ENCODE data around the gene HSD17B14.

HSD17B14 gene

DNA sequence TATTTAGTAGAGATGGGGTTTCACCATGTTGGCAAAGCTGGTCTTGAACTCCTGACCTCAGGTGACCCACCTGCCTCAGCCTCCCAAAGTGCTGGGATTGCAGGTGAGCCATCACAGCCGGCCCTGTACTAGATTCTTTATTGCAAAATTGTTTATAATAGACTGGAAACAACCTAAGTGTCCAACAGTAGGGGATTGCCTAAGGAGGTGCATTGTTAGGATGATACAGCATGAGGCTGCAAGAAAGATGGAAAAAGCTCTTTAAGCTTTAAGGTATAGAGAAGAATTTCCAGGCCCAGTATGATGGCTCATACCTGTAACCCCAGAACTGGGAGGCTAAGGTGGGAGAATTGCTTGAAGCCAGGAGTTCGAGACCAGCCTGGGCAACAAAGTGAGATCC, 33.7 kb downstream of the HSD17B14 start:
- CTCF ChIA-PET, result interaction anchor here (0.6 kb wide), 1 partner anchor 15 kb away, joined by 3 read pairs; no protein-coding TSS in a partner anchor
- TF ChIP-seq FOXA1 (IDR thresholded peaks at IDR 0.05) (no peak), SP1 (IDR thresholded peaks at IDR 0.05) (no peak), CTBP1 (IDR thresholded peaks at IDR 0.05; ENCODE audit: borderline replicate concordance) (no peak), HDGF (IDR thresholded peaks at IDR 0.05; ENCODE audit: borderline replicate concordance) (no peak), NFRKB (IDR thresholded peaks at IDR 0.05) (no peak), BHLHE40 (IDR thresholded peaks at IDR 0.05; ENCODE audit: borderline replicate concordance) (no peak), PKNOX1 (IDR thresholded peaks at IDR 0.05) (no peak), LEF1 (IDR thresholded peaks at IDR 0.05; ENCODE audit: borderline replicate concordance) (no peak)
- DNase-seq (ENCODE audit: extremely low spot score), result no peak
- POLR2A ChIA-PET, result no interaction called here

GRCh38 chr19:48799358-48800300, 36.7 kb downstream of the HSD17B14 start:
- CTCF ChIA-PET, result no interaction called here
- POLR2A ChIA-PET, result interaction anchor here (1.2 to 2.3 kb wide), 2 partner anchors 10 to 14 kb away, joined by 3 to 9 read pairs; partner anchors contain the start of gene BCAT2
- TF ChIP-seq FOXK2 (IDR thresholded peaks at IDR 0.05) (no peak), TARDBP (IDR thresholded peaks at IDR 0.05) (no peak), PKNOX1 (IDR thresholded peaks at IDR 0.05) (no peak), SP1 (IDR thresholded peaks at IDR 0.05) (no peak), CTBP1 (IDR thresholded peaks at IDR 0.05; ENCODE audit: borderline replicate concordance) (no peak), L3MBTL2 (conservative IDR thresholded peaks at IDR 0.05) (no peak), ZNF384 (IDR thresholded peaks at IDR 0.05) (no peak), SUZ12 (IDR thresholded peaks at IDR 0.05) (no peak), ARNT (IDR thresholded peaks at IDR 0.05) (no peak), LEF1 (IDR thresholded peaks at IDR 0.05; ENCODE audit: borderline replicate concordance) (no peak), ELF4 (IDR thresholded peaks at IDR 0.05) (no peak), NFRKB (IDR thresholded peaks at IDR 0.05) (no peak), HDGF (IDR thresholded peaks at IDR 0.05; ENCODE audit: borderline replicate concordance) (no peak)
- DNase-seq (ENCODE audit: extremely low spot score), result no peak

DNA sequence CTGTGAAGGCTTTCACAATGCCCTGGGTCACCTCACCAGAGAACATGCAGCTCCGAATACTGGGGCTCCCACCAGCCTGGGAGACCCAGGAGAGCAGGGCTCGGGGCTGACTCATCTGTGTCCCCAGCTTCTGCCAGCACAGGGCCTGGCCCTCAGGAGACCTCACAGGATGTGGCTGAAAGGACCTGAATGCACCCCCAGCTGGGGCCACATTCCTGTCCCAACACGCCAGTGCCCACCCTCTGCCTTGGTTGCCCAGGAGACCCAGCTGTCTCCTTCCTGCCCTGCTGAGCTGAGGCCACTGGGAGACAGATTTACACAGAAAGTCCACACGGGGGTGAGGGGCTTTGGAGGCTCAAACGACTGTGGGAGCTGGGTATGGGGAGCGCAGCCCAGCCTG, 37.4 kb downstream of the HSD17B14 start:
- POLR2A ChIA-PET, result interaction anchor here (1.2 to 2.3 kb wide), 2 partner anchors 11 to 14 kb away, joined by 3 to 9 read pairs; partner anchors contain the start of gene BCAT2
- no peak for TF ChIP-seq LEF1 (IDR thresholded peaks at IDR 0.05; ENCODE audit: borderline replicate concordance)
- TF ChIP-seq ARNT (IDR thresholded peaks at IDR 0.05), result no peak
- TF ChIP-seq PKNOX1 (IDR thresholded peaks at IDR 0.05), result no peak
- TF ChIP-seq FOXM1 (IDR thresholded peaks at IDR 0.05; ENCODE audit: borderline replicate concordance), result no peak
- no peak for TF ChIP-seq SP1 (IDR thresholded peaks at IDR 0.05)
- no peak for TF ChIP-seq HDGF (IDR thresholded peaks at IDR 0.05; ENCODE audit: borderline replicate concordance)
- no peak for TF ChIP-seq TARDBP (IDR thresholded peaks at IDR 0.05)
- TF ChIP-seq CTBP1 (IDR thresholded peaks at IDR 0.05; ENCODE audit: borderline replicate concordance), result no peak
- no peak for TF ChIP-seq ZNF384 (IDR thresholded peaks at IDR 0.05)
- CTCF ChIA-PET, result no interaction called here
- no peak for DNase-seq (ENCODE audit: extremely low spot score)

DNA sequence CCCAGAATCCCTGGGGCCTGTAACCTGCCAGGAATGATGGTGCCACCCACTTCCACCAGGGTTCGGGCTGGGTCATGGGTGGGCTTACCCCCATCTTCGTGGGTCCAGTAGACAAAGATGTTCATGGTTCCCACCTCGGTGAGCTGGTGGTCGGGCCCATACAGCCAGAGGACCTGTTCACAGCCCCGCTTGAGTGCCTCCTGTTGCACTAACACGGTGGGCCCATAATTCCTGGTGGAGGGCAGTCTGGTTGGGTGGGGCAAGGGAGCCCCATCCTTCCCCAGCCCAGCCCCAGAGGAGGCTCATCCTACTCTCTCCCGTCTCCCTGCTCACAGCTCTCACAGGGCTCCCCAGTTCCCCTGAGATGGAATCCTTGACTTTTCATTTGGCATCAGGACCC, 39.2 kb downstream of the HSD17B14 start:
- POLR2A ChIA-PET, result interaction anchor here (0.8 kb wide), 1 partner anchor 14 kb away, joined by 3 read pairs; the partner anchor contains the start of gene BCAT2
- CTCF ChIA-PET, result no interaction called here
- no peak for TF ChIP-seq TARDBP (IDR thresholded peaks at IDR 0.05)
- no peak for TF ChIP-seq L3MBTL2 (conservative IDR thresholded peaks at IDR 0.05)
- TF ChIP-seq FOXA1 (IDR thresholded peaks at IDR 0.05), result no peak
- TF ChIP-seq NFRKB (IDR thresholded peaks at IDR 0.05), result no peak
- no peak for TF ChIP-seq ELF4 (IDR thresholded peaks at IDR 0.05)
- no peak for TF ChIP-seq FOXM1 (IDR thresholded peaks at IDR 0.05; ENCODE audit: borderline replicate concordance)
- no peak for DNase-seq (ENCODE audit: extremely low spot score)

GRCh38 chr19:48796298-48797083, 39.8 kb downstream of the HSD17B14 start:
- TF ChIP-seq TARDBP (IDR thresholded peaks at IDR 0.05) (no peak), NFRKB (IDR thresholded peaks at IDR 0.05) (no peak), ZNF384 (IDR thresholded peaks at IDR 0.05) (no peak)
- ChIA-PET CTCF (interaction anchor here (1.0 to 1.6 kb wide), 5 partner anchors 16 to 201 kb away, joined by 3 to 9 read pairs (median 4); no protein-coding TSS in a partner anchor), POLR2A (interaction anchor here (0.8 to 2.2 kb wide), 6 partner anchors 8 to 182 kb away, joined by 3 to 14 read pairs (median 4); partner anchors contain the start of genes BCAT2, CA11 and FAM83E)
- DNase-seq (ENCODE audit: extremely low spot score), result no peak

DNA sequence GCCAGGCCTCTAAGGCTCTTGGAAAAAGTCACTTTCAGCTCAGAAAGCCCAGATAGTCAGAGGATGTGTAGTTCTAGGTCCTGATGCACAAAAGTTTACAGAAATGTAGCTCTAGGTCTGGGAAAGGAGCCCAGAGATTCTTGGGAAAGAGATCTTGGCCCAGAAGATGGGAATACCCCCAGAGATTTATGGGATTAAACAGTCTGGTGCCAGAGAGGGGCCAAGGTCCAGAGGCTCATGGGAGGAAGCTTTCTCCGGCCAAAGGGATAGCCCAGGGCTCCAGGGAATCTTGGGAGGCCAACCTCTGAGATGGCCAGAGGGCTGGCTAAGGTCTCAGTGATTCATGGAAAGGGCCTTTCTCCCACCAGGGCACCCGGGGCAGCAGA, 40.6 kb downstream of the HSD17B14 start:
- TF ChIP-seq FOXK2 (IDR thresholded peaks at IDR 0.05), result no peak
- no peak for TF ChIP-seq ARNT (IDR thresholded peaks at IDR 0.05)
- TF ChIP-seq SUZ12 (IDR thresholded peaks at IDR 0.05), result no peak
- TF ChIP-seq L3MBTL2 (conservative IDR thresholded peaks at IDR 0.05), result no peak
- TF ChIP-seq ELF4 (IDR thresholded peaks at IDR 0.05), result no peak
- no peak for TF ChIP-seq PKNOX1 (IDR thresholded peaks at IDR 0.05)
- TF ChIP-seq CTBP1 (IDR thresholded peaks at IDR 0.05; ENCODE audit: borderline replicate concordance), result no peak
- TF ChIP-seq NFRKB (IDR thresholded peaks at IDR 0.05), result no peak
- TF ChIP-seq BHLHE40 (IDR thresholded peaks at IDR 0.05; ENCODE audit: borderline replicate concordance), result no peak
- no peak for TF ChIP-seq HDGF (IDR thresholded peaks at IDR 0.05; ENCODE audit: borderline replicate concordance)
- no peak for TF ChIP-seq LEF1 (IDR thresholded peaks at IDR 0.05; ENCODE audit: borderline replicate concordance)
- TF ChIP-seq FOXA1 (IDR thresholded peaks at IDR 0.05), result no peak
- no peak for TF ChIP-seq SP1 (IDR thresholded peaks at IDR 0.05)
- TF ChIP-seq TARDBP (IDR thresholded peaks at IDR 0.05), result no peak
- no peak for TF ChIP-seq ZNF384 (IDR thresholded peaks at IDR 0.05)
- no peak for TF ChIP-seq FOXM1 (IDR thresholded peaks at IDR 0.05; ENCODE audit: borderline replicate concordance)
- DNase-seq (ENCODE audit: extremely low spot score), result no peak
- ChIA-PET POLR2A (interaction anchor here (0.5 to 2.2 kb wide), 9 partner anchors 9 to 181 kb away, joined by 3 to 14 read pairs (median 3); partner anchors contain the start of genes BCAT2, CA11 and FAM83E), CTCF (interaction anchor here (0.5 to 1.6 kb wide), 16 partner anchors 12 to 345 kb away, joined by 3 to 10 read pairs (median 4); partner anchors contain the start of gene BCAT2)

All from HEK293T (cell line).